GM19395 (cell line): Measurements from ENCODE around the gene GDF9.

ENCODE experiments used
- ATAC-seq: cut with Tn5 transposase; IDR thresholded peaks from one replicate; pipeline ENCODE4 v1.9.1; 2021; ENCODE audit warnings: mild to moderate bottlenecking, moderate library complexity; ENCODE audit not compliant: unreplicated experiment

The GDF9 gene, protein sequence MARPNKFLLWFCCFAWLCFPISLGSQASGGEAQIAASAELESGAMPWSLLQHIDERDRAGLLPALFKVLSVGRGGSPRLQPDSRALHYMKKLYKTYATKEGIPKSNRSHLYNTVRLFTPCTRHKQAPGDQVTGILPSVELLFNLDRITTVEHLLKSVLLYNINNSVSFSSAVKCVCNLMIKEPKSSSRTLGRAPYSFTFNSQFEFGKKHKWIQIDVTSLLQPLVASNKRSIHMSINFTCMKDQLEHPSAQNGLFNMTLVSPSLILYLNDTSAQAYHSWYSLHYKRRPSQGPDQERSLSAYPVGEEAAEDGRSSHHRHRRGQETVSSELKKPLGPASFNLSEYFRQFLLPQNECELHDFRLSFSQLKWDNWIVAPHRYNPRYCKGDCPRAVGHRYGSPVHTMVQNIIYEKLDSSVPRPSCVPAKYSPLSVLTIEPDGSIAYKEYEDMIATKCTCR

DNA sequence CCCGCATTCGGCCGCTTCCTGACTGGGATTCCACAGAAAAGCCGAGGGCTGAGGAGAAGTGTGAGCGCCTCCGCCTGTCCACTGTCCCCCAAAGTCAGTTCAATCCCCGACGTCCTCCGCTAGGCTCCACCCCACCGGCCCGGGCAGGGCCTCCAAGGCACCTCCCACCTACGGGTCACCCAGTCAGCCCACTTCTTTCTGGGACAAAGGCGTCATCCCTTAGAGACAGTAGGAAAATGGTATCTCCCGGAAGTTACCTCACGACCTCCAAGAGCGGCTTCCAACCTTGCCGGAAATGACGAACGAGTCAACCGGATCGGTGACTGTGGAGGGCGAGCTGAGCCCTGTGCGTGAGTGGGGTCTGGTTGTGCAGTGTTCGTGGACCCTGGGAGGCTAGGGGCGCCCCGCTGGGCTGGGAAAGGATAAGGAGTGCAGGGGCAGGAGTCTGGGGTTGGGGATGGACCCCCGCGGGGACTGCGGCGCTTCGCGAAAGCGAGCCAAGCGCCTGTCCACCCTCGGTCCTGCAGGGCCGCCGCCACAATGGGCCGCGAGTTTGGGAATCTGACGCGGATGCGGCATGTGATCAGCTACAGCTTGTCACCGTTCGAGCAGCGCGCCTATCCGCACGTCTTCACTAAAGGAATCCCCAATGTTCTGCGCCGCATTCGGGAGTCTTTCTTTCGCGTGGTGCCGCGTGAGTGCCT, at the start of gene GDF9, which contains the start of gene UQCRQ:
Gene GDF9, minus strand, starts transcription at position 128 of the 704 bp plus-strand sequence. CDS start 1,936 bp downstream, outside the sequence.
Gene UQCRQ, plus strand, starts transcription at position 301 of the 704 bp plus-strand sequence. Its CDS starts 240 bp downstream, at position 541.
- ATAC-seq = peak; percentile 99

DNA sequence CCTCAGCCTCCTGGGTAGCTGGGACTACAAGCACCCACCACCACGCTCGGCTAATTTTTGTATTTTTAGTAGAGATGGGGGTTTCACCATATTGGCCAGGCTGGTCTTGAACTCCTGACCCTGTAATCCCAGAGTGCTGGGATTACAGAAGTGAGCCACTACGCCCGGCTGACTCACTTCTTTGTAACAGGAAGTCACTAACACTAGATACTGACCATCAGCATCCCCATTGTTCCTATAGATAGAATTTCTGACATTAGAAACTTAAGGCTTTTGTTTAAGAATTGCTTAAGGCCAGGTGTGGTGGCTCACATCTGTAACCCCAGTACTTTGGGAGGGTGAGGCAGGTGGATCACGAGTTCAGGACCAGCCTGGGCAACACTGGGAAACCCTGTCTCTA, 49.4 kb upstream of the GDF9 start:
- ATAC-seq = no peak

DNA sequence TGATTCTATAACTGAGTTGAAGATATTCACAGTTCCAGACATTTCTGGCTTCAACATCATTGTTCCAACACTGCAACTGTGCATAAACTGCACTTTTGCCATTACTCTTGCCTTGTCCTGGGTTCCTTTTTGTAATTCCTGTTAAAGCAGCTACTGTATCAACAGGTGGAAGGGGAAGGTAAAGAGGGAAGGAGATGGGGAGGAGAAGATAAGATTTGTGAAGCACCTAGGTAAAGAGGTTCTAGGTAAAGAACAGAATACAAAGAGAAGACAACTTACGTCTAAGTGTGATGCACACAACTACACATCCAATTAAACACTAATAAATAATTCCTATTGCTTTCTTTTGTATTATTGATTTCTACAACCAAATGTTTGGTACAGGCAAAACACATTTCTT, 43.4 kb upstream of the GDF9 start:
- no peak for ATAC-seq

DNA sequence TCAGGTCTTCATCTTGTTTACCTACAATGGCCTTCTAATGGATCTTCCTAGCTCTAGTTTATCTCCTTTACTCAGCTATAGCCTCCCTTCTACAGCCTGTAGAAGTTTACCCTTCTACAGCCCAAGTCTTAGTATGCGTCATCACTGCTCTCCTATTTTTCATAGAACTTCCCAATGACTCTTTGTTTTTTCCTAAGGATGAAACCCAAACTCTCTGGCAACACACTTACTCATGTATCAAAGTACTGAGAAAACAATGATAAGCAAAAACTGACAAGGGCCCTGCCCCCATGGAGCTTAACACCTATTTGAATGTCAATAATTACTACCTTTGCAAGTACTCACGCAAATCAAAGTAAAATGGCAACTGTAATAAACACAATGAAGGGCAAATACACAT, 40.9 kb upstream of the GDF9 start:
- no peak for ATAC-seq

DNA sequence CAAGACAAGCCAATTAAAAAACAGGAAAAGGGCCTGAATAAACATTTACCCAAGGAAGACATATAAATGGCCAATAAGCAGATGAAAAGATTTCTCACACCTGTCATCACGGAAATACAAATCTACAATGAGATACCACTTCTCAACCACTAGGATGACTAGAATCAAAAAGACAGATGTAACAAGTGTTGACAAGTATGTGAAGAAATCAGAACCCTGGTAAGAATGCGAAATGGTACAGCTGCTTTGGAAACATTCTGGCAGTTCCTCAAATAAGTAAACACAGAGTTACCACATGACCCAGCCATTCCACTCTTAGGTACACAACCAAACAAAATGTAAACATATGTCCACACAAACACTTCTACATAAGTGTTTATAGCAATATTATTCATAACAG, 39.7 kb upstream of the GDF9 start:
- ATAC-seq = no peak

DNA sequence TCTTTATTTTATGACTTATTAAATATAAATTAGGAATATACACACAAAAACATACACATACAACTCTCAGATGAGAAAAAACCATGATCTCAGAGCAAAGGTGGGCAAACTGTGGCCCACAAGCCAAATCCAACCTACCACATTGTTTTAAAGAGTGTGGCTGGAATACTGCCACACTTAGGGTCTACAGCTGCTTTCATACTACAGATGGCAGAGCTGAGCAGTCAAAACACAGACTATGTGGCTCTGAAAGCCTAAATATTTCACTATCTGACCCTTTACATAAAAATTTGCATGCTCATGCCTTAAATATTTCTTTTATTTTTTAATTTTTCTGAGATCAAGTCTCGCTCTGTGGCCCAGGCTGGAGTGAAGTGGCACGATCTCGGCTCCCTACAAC, 35.5 kb upstream of the GDF9 start:
- ATAC-seq = no peak

DNA sequence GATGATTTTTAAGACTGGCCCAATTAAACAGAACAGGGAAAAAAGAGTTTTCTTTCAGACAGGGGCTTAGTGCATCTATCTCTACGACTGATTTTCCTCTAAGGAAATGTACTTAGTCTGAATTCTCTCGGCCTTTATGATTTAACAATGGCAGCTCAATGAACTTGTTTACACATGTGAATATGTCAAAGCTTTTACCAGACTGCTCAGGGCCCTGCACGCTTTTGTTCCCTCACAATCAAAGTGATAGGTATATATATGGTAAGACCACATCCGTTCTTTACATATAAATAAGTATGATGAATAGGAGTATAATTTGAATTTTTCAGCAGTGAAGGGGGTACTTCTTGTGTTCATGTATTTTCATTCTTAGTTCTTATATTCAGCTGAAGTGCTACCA, 34.8 kb upstream of the GDF9 start:
- no peak for ATAC-seq

DNA sequence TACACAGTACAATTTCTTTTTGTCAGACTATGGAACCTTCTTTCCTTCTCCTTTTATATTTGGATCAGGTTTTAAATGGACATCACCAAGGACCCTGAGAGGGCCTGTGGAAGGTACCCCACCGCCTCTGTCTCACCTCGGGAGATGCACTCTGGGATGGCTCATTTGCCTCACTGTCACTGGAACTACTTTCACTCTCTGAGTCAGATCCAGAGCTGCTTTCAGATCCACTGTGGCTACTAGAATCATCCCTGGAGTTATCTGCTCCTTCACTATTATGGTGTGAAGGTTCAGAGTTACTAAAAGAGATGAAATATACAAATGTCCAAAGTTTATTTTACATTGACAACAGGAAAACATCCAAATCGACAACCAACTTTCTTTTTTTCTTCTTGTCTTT, 31.8 kb upstream of the GDF9 start:
- ATAC-seq = no peak

DNA sequence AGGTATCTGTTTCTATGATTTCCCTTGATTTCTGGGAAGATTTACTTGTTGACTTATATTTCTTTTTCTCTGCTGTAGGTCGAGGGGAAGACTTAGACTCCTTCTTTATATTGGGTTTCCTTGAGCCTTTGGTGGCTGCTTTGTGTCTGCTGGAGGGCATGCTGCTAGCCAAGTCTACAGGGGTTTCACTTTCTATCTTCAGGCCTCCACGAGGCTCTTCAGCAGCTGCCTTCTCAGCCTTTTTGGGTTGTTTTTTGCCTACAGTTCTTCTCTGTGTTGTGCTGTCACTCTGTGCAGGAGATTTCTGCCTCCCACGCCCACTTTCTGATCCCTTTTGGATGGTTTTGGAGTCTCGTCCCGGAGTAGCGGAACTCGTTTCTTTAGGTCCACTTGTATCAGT, 30.4 kb upstream of the GDF9 start:
- ATAC-seq = no peak

DNA sequence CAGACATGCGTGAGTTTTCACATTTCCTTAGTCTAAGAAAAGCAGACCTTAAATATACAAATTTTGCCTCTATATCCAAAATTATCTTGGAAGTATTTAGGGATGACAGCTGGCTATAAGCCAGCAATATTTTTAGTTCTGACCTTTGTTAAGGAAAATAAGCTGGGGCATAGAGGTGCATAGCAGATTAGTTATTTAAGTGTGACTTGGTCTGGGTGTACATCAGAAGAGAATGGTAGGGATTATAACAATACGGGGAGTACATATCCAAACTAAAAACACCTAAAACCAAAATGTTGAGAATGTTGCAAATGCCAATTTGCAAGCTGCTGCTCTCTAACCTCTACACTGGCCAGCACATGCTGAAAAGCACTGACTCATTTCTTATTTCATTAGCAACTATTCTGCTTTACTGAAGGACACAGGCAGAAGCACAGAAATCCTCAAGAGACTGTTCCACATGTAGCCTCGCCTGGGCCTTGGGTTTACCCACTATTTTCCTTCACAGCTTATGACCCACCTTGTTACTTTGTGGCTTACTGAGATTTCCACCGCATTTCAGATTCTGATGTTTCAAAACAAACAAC, 29.5 kb upstream of the GDF9 start:
- no peak for ATAC-seq

DNA sequence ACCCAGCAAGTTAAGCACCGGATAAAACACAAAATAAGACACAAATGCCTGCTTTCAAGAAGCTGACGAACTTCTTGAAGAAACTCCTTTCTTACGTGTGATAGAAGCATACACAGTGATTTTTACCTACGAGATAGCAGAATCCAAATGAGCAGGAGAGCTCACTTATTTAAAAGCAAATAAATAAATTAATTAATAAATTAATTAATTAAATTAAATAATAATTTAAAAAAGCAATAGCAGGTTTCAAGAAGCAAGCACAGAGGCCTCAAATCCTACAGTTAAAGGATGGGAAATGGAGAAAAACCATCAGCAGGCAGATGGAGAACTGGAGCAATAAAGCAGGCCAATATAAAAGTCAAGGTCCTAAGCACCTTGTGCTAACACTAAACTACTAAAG, 24.5 kb upstream of the GDF9 start:
- no peak for ATAC-seq

DNA sequence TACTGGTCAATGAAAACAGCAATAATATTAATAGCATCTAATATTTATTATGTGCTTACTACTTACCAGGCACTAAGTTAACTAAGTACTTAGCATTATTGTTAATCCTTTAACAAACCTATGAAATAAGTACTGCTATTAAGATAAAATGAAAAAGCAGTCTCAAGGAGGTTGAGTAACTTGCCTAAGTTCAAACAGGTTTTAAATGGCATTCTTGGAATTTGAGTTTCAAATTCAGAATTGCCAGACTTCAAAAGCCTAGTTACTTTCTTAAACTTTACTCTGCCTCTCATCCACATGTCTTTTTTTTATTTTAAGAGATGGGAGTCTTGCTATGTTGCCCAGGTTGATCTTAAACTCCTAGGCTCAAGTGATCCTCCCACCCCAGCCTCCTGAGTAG, 23.2 kb upstream of the GDF9 start:
- ATAC-seq = no peak

DNA sequence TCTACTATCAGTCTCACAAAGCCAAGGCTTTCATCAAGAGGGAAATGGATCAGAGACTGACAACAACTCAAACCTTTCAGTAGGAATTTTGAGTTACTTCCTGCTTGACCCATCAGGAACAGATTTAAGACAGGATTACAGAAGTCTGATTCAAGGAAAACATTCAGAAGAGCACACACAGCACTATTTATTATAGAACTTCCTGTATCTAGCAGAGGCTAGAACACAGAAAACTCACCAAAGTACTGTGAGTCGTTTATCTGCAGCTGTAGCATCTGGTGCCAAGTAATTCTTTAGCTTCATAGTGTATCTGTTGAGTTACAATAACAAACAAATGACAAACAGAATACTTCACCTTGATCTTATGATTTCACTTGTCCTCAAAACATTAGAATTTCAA, 21.0 kb upstream of the GDF9 start:
- no peak for ATAC-seq

DNA sequence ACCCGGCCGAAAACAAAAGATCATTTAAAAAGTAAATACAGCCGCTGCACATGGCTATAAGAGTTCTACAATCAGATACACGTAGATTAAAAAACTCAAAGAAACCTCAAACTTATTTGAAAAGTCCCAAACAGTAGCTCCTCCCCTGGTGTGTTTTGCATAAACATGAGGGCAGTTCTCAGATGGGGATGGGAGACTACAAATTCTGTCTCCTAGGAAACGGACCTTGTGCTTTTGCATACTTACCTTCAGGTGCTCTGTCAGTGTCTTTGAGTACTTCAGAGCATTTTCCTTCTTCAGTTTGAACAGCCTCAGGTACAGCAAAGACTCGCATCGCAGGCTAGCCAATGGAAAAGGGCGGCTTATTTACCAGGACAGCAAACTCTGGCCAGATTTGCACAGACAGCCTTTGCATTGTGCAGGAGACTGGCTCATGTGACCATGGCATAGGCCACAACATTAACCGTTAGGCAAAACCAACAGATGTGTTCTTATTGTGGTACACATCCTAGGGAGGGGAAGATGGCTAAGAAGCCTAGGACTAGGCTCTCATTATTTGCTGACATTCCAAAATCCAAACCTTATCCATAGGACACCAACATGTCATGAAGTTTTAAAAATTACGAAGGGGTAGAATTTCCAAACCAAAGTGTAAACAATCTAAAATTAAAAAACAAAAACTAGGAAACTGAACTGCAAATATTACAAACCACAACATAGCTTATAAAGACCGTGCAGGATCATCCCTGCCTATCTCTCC, 20.0 kb upstream of the GDF9 start:
- ATAC-seq = no peak

DNA sequence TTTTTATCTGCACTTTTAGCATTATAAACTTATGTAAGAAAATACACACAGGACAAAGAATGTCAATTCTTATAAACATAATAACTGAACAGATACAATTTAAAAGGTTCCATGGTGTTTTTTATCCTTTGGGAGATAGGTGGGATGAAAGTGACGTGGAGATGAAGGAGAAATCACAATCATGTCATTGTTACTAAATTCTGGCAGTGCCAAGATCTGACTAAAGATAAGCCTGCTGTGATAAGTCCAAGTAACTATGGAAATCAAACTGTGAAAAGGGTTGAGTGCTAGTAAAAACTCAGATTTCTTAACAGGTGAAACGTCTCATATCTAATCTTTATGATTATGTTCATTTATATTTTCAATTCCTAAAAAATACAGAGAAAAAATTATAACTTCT, 18.3 kb upstream of the GDF9 start:
- ATAC-seq = no peak

DNA sequence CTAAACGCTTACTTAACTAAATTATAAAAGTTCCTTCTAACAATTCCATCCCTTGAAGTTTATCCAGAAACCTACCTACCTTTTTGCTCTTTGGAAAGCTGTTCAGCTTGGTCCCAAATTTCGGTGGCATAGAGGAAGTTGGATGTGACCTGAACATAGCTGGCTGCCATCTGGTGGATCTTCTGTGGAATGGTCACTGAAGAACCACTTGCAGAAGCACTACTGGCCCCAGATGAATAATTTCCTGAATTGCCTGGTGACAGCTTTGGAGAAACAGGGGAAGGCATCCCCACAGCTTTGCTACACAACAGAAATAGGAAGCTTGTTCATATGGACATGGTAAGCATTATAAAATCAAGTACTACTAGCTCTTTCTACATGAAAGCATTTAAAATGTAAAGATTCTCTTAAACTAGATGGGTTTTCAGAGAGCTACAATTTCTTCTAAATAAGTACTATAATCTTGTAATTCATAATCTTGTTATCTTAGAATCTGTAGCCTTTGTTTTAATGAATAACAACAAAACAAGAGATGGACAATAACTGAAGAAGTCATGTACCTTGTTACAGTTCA, 17.1 kb upstream of the GDF9 start:
- no peak for ATAC-seq

DNA sequence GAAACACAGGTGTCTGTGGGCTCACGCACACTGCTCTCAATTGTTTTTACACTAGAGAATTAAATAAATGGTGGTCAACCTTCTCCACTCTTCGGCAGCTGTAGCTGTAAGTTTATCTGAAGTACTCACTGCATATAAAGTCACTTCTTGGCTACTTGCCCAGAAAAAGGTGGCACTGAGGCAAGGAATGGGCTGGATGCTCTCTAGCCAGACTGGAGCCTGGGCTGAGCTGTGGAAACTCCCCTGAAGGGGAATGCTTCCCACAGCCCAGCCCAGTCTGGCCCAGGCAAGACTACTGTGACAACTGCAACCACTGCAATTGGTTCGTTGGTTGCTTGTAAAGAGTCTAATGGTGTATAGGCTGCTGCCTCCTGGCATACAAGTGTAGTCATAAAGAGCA, 11.7 kb upstream of the GDF9 start:
- ATAC-seq = no peak

DNA sequence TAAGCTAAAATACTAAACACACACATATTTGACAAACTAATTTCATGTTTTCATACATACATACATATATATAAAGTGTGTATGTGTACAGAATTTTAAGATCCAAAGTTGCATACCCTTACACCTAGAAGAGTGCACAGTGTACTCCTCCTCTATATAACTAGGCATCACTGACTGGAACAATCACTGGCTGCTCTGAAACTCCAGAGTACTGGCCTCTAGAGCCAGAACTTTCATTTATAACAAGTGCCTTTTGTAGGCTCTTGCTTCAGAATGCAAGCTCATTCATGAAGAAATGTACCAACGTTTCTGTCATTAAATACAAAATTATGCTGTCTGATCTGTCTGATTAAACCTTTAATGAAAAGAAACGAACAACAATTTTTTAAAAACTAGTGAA, 11.2 kb upstream of the GDF9 start:
- no peak for ATAC-seq

DNA sequence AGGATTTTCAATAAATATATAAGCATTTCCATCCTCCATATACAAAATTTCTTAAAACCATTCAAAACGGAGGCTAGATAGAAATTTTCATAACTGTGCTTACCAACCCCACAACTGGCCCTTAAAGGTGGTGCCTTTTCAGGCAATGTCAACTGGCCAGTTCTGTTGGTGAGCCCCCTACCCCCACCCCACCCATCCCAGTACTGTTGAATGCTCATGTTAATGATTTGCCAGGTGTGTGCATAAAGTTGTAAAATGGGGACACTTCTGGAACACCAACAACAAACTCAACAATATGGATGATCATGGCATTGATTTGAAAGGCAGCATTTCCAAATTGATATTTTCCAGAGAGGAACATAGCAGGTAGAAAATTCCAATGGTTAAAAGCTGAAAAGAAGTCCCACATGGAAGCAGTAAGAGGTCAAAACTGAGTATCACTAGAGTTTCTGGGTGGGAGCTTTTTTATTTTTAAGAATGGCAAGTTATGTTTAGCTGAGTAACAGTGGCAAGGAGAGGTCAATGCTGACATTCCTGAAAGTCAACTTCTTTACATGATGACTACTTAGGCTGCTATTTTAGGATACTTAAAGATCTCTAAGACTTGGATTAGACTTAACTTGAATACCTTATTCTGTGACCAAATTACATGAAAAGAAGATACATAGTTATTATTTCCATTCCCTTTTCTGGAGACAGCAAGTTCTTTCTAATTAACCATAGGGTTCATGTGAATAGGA, 9.9 kb upstream of the GDF9 start:
- no peak for ATAC-seq

DNA sequence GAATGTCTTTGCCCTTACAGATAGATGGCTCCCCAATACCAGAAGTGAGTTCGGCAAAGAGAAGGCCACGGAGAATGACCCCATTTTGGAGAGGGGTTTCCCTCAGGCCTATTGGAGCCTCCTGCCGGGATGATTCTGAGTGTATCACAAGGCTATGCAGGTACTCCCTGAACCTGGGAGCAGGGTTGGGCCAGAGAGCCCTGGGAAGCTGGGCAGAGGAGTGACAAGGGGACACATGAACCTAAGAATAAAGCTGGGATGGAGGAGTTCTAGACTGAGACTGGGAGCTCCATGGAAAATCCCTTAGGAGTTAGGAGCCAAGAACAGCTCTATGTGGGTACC, 7.6 kb upstream of the GDF9 start:
- ATAC-seq = no peak
